ENCODE measurements around the gene CACNG5.

Gene CACNG5

GRCh38 chr17:66836063-66837005 is 1.4 kb downstream of the CACNG5 start:
- TF ChIP-seq CTCF (IDR thresholded peaks at IDR 0.05; ENCODE audit: control insufficient read depth, insufficient read depth, low read depth, low read length, missing control alignments): no peak
- no peak overlapping the region for H3K4me3 ChIP-seq (ENCODE audit: control insufficient read depth, low read depth, low read length)
- DNase-seq (ENCODE audit: low read depth): no peak

- no peak overlapping the region for H3K4me3 ChIP-seq (ENCODE audit: control insufficient read depth, low read depth, low read length)
Measured at GRCh38 chr17:66837226-66837625, 2.3 kb downstream of the CACNG5 start.

GRCh38 chr17:66837885-66838665 is 3.2 kb downstream of the CACNG5 start:
- DNase-seq (ENCODE audit: low read depth): no peak
- no peak for TF ChIP-seq CTCF (IDR thresholded peaks at IDR 0.05; ENCODE audit: control insufficient read depth, insufficient read depth, low read depth, low read length, missing control alignments)
- H3K4me3 ChIP-seq (ENCODE audit: control insufficient read depth, low read depth, low read length): no peak overlapping the region

More at GRCh38 chr17:66837226-66837625, 2.3 kb downstream of the CACNG5 start:
- no peak for DNase-seq (ENCODE audit: low read depth)
- TF ChIP-seq CTCF (IDR thresholded peaks at IDR 0.05; ENCODE audit: control insufficient read depth, insufficient read depth, low read depth, low read length, missing control alignments): no peak

- DNase-seq (ENCODE audit: low read depth): no peak
- H3K4me3 ChIP-seq (ENCODE audit: control insufficient read depth, low read depth, low read length): no peak overlapping the region
- TF ChIP-seq CTCF (IDR thresholded peaks at IDR 0.05; ENCODE audit: control insufficient read depth, insufficient read depth, low read depth, low read length, missing control alignments): no peak
Measured at GRCh38 chr17:66839616-66840015, 4.7 kb downstream of the CACNG5 start.

GRCh38 chr17:66840061-66840460 is 5.1 kb downstream of the CACNG5 start:
- TF ChIP-seq CTCF (IDR thresholded peaks at IDR 0.05; ENCODE audit: control insufficient read depth, insufficient read depth, low read depth, low read length, missing control alignments): no peak
- DNase-seq (ENCODE audit: low read depth): no peak
- H3K4me3 ChIP-seq (ENCODE audit: control insufficient read depth, low read depth, low read length): no peak overlapping the region

- DNase-seq (ENCODE audit: low read depth): no peak
- no peak overlapping the region for H3K4me3 ChIP-seq (ENCODE audit: control insufficient read depth, low read depth, low read length)
- no peak for TF ChIP-seq CTCF (IDR thresholded peaks at IDR 0.05; ENCODE audit: control insufficient read depth, insufficient read depth, low read depth, low read length, missing control alignments)
Measured at GRCh38 chr17:66841328-66841727, 6.4 kb downstream of the CACNG5 start.
